Measurements from ENCODE around the gene ZFAND3.

GRCh38 chr6:38142178-38142902 is 322.8 kb downstream of the ZFAND3 start:
- TF ChIP-seq, protein P1, sequence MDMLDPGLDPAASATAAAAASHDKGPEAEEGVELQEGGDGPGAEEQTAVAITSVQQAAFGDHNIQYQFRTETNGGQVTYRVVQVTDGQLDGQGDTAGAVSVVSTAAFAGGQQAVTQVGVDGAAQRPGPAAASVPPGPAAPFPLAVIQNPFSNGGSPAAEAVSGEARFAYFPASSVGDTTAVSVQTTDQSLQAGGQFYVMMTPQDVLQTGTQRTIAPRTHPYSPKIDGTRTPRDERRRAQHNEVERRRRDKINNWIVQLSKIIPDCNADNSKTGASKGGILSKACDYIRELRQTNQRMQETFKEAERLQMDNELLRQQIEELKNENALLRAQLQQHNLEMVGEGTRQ (IDR thresholded peaks at IDR 0.05; ENCODE audit: borderline replicate concordance, low read depth, low read length), result no peak
- no peak for TF ChIP-seq RAD21 (IDR thresholded peaks at IDR 0.05; ENCODE audit: insufficient read depth, low read depth, low read length)
